Breast epithelium (tissue), 3 donors: Measurements from ENCODE around the gene SNX21.
"Not testable (repeated sequence)": the region's sequence is repeated elsewhere in the genome, so short reads cannot be mapped to it uniquely, and the experiment has no call there.

Experiments used
- CTCF ChIP-seq, 3 donors: fragments of 450-650 bp; IDR thresholded peaks; one replicate each; pipeline ENCODE4 v1.5.1; 2016 to 2017; ENCODE audit warnings: antibody characterized with exemption in 3 of 3, mild to moderate bottlenecking in 3 of 3, moderate library complexity in 3 of 3
- POLR2A ChIP-seq: fragments of 450-650 bp; IDR thresholded peaks from one replicate; pipeline ENCODE4 v1.6.1; 2016; ENCODE audit warnings: antibody characterized with exemption, mild to moderate bottlenecking, moderate library complexity
- POLR2AphosphoS5 ChIP-seq, 3 donors: sonication (generic); formaldehyde crosslinking; IDR thresholded peaks; one replicate each; pipeline ENCODE4 v1.6.1; 2017; ENCODE audit warnings: antibody characterized with exemption in 3 of 3

- not testable (repeated sequence) for TF ChIP-seq POLR2A; CTCF (IDR thresholded peaks at IDR 0.05); POLR2AphosphoS5 (IDR thresholded peaks at IDR 0.05)
Observed at GRCh38 chr20:45829673-45830106, 3.9 kb upstream of the SNX21 start.
